Renal cortical epithelial cell (primary cell): ENCODE measurements around the gene BANK1. TPM values are rescaled to one million over a fixed set of nuclear protein-coding genes. Genes with fewer than 3 reads are reported as not detected.

Experiments used
- DNase-seq: peaks from one replicate; pipeline ENCODE4 v3.0.0-alpha.2; 2011; ENCODE audit warnings: low read depth
- total RNA-seq: library from RNA; depleted of rRNA; stranded (reverse); fragments of >200 nt; gene quantifications from 2 replicates; pipeline ENCODE4 v1.2.3, GENCODE V29; 2014

Gene BANK1
- total RNA-seq, 1 donor from 2014 or later, result 1.9 TPM

DNA sequence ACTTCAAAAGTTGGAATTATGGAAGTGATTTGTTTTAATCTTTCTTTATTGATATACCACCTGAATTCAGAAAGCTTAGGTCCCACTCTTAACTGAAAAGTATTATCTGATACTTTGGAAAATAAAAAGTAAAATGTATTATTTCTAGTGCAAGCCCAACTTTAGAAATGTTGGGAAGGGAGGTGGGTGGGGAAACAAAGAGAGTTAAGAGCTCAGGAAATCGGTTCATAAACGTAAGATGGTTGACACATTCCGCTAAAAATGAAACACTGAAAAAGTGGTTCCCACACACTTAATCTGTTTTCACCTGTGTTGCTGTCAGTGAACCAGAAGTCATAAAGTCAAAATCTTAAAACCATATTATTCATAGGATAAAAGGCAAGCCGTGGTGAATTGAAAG, 237.4 kb downstream of the BANK1 start:
- no peak for DNase-seq

DNA sequence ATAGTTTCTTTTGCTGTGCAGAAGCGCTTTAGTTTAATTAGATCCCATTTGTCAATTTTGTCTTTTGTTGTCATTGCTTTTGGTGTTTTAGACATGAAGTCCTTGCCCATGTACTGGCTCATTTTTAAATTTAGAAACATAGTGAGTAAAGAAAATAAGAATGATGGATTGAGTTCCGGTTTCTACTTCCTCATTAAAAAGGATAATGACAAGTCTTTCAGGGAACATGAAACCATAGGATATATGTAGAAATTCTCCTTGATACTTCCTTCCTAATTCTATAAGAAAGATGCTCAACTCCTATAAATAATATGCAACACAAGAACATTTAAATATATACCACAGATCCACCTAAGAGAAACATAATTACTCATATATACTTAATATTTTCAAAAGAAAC, 240.9 kb downstream of the BANK1 start:
- DNase-seq, result no peak

DNA sequence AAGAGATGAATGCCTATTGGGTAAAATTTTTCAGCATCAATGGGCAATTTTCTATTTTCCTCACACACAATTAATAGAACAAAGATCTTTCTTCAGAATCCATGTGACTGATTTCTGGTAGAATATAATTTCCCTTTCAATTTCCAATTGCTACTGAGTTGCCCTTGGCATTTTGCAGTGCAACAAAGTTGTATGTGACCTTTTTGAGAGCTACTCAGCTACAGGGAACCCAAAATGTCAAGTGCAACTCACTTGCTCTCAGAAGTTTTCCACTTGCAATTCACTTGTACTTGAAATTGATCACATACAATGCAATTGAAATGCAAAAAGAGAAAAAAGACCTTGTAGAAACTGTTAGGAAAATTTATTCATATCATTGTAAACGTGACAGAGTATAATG, 245.5 kb downstream of the BANK1 start:
- no peak for DNase-seq

DNA sequence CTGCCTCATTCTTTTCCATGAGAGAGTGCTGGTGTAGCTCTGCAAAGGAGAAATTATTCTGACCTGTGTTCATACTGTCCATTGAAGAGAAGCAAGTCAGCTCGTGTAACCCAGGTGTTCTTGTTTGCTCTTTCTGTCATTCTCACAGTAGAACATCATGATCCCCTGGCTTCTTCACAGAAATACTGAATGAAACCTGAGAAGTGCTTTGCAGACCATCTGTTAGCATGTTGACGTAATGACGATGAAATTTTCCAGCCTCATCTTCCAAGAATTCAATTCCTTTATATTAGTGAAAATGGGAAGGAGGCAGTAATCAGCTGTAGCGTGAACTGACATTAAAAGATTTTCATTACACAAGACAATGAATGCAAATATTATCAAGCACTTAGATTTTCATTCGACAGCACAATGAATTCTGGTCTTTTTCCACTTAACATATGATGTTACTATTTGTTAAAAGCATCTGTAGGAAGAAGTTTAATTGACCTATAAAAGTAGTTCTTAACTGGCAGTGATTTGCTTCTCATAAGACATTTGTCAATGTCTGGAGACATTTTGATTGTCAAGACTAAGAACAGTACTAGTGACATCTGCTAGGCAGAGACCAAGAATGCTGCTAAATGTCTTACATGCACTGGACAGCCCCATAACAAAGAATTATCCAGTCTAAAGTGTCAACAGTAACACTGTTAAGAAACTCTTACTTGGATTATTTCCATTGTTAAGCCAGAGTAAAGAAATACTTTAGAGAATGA, 246.3 kb downstream of the BANK1 start:
- DNase-seq, result no peak

DNA sequence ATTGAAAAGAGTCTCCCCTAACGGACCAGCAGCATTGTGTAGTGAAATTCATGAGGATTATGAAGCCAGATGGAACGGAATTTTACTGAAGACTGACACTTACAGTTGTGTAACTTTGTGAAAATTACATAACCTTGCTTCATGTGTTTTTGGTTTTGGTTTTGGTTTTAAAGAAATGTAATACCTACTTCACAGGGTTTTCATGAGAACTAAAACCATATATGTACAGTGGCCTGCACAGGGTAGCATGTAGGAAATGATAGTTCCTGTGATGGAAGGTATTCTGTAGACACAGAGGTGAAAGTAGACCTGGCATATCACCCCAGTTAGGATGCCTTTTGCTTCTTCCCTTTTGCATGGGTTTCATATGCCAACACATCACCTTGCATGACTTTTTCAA, 247.0 kb downstream of the BANK1 start:
- no peak for DNase-seq

DNA sequence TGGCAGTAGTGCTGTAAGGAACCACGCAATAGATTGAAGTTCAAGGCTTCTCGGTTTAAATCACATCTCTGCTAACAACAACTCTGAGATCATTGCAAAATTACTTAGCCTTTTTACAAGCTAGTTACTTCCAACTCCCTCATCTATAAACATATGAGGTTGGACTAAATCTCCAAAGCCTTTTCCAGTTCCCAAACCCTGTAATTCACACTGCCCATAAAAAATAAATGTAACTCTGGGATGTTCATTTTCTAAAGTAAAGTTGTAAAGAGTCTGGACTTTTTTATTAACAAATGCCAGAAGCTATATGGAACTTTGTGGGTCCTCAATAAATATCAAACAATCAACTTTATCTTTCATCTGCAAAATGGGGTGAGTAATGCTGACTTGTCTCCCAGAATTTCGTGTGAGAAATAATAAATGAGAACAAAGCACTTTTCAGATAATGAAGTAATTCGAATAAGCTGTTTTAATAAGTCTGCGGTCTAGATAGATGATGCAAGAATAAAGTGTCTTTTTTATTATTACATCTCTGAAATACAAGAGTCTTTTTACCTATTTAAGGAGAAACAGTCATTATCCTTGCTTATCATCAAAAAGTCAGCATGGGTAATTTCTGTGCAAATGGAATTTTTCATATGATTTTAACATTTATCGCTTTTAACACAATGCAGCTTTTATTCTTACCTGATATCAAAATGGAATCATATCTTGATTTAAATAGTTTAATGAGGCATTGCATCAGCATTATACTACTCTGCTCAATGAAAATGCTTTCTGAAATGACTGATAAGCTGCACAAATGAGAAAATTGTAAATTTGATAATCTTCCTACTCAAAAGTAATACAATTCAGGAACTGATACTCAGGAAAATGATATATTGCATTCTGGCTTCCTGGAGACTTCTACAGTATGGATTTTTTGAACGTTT, 252.6 kb downstream of the BANK1 start:
- no peak for DNase-seq

DNA sequence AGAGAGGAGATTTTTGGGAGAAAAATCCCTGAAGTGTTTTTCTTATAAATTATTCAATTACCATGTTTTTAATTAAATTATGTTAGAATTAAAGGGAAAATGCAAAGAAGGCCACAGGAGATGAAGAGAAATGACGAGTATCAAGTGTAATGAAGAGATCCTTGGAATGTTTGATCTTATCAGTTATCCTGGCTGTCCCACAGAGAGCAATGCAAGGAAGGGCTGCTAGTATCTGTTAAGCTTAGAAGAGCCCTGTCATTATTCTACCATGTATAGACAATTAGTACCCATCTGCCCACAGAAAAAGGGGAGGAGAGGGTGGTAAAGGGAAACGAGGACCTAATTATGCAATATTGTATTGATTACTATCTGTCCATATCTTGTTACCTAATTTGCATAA, 257.1 kb downstream of the BANK1 start:
- DNase-seq, result no peak

DNA sequence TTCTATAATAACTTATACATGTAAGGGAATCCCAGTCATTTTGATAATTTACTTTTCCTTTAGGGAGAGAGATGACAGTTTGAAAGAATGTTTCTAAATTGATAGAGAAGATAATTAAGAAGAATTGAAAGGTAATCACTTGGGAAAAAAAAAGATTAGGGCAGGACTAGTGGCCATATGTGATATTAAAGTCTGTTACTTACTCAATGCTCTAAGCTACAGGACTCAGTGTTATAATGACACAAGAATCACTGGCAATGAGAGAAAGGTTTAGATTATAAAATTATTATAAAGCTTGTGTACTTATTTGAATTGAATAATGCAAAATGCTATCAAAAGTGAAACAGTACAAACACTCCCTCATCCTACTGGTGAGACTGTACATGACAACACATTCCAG, 265.3 kb downstream of the BANK1 start:
- no peak for DNase-seq

DNA sequence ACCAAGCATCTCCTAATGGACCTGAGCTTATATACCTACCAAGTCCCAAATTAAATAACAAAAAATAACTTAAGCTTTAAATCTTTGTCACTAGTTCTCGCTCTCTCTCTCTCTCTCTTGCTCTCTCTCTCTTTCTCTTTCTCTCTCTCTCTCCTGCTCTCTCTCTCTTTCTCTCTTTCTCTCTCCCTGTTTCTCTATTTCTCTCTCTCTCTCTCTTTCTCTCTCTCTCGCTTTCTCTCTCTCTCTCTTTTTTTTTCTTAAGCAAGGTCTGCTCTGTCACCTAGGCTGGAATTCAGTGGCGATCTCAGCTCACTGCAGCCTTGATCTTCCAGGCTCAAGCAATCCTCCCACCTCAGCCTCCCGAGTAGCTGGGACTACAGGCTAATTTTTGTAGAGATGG, 266.6 kb downstream of the BANK1 start:
- no peak for DNase-seq

DNA sequence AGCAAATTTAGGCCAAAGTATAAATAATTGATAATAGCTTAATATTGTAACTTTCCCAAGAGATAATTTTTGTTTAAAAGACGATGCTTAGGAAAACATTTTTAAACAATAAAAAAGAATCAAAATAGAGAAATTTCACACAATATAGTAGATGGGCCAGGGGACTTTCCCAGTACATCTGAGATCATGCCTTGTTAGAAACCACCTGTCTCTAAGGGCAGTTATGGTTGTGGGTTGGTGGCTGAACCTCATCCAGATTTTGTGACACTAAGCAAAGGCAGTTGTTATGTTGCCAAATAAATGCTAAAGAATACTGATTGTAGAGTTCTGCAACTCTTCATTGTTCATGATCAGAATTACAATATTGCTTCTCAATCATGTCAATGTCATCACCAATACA, 270.6 kb downstream of the BANK1 start:
- DNase-seq, result no peak

DNA sequence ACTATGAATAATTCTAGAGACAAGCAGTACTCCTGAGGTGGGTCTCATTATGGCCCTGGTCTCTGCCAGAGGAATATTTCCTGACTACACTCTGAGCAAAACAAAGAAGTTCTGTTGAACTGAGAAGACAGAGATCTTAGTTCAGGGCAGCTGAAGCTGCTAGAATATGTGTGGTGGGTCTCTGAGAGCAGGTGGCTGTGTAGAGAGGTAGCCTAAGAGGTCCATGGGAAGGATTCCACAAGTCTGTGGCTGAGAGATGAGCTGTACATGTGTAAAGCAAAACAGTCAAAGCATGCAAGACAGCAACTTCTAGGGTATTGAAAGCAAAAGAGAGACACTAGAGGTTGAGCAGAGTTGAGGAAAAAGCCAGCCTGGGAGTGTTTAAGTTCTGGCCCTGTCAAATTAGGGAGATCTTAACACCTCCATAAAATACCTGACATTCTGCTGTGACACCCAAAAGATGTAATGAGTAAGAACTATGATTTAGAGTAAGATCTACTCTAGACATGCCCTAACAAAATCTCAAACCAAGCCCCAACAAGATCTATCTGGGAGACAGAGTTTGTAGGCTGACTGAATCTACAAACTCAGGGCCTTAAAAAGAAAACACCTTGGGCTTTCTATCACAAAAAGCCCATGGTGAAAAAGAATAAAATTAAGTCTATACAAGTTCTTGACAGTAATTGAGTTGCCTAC, 274.4 kb downstream of the BANK1 start:
- DNase-seq, result no peak

DNA sequence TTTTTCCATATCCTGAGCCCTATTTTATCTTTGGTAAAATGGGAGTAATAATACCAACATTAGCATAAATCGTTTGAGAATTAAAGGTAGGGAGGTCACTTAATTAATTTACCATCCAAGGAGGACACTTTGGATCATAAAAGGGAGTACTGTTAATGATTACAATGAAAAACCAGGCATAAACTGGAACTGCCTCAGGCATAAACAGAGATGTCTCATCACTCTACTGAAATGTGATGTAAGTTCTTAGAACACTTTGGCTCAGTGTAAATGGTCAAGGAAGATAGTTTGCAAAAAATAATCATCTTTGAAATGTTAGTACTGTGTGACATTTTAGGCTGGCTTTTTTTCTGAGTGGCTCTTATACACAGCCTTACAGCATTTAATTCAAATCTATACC, 286.1 kb downstream of the BANK1 start:
- peak; percentile 80 for DNase-seq

DNA sequence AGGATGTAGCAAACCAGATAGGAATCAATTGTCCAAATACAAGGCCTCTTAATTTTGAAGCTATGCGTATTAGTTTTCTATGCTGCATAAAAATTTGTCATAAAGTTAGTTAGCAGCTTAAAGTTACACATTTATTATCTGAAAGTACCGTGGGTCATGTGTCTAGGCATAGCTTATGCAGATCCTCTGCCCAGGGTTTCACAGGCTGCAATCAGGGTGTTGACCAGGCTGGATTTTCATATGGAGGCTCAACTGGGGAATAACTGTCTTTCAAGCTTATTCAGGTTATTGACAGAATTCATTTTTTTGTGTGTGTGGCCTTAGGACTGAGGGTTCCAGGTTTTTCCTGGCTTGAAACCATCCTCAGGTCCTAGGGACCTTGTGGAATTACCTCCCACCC, 289.7 kb downstream of the BANK1 start:
- no peak for DNase-seq

DNA sequence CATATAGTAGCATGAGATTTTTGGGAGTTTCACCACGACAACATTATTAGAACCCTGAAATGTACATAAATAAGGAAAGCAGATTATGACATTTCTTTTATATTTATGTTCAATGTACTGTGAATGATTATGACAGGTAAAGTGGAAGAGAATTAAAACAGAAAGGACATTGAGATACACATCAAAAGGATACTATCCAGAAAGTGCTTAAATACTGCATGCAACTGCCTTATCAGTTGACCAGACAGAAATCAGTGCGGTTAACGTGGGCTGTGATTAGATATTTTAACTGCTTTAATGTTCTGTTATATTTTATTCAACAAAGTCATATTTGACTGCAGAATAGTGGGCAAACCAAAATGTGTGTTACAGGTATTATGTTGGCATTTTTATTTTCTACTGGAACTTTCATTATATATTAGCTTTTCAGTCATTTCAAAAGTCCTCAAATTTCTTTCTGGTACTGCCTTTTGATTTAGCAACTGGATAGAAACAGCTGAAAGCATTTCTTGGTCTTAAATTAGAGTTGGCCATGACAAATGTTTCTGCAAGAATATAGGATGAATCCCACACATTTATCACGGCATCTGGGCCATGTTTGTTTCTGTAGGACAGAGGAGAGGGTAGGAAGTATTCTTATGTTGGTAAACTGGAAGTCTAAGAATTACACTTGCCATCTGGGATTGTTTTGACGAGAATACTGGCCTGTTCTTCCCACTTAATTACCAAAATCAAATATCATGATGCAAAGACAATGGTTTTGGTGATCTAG, 299.5 kb downstream of the BANK1 start:
- DNase-seq, result no peak

DNA sequence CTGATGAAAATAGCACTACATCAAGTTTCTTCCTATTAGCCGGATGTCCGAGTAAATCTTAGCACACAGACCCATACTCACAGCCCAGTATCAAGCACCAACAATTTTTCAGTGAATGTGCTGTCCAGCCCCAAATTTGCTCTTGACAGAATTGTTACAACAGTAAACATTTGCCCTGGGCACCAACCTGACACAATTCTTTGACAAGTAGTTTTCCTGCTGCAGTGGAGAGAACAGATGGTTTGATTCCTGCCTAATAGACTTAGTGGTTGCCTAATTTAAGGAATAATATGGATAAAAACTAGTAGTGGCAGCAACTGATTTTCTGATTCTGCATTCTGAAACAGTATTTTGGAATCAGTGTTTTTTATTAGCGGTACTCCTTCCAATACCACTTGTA, 301.1 kb downstream of the BANK1 start:
- no peak for DNase-seq

DNA sequence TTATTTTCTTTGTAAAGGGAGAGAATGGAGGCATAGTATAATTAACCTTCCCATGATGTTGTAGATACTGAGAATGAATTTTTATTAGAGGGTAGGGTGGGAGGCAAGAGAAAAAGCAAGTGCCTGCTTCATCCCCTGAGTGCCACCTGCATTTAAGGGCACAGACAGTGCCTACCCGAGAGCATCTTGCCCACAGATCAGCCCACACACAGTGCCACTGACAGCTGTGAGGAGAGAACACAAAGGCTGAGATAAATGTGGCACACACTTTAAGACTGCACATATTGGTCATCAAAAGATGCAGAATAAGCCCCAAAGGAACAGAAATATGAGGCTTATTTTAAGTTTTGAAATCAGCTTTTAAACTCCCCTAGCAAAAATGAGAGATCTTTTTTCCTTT, 304.0 kb downstream of the BANK1 start:
- DNase-seq, result no peak

DNA sequence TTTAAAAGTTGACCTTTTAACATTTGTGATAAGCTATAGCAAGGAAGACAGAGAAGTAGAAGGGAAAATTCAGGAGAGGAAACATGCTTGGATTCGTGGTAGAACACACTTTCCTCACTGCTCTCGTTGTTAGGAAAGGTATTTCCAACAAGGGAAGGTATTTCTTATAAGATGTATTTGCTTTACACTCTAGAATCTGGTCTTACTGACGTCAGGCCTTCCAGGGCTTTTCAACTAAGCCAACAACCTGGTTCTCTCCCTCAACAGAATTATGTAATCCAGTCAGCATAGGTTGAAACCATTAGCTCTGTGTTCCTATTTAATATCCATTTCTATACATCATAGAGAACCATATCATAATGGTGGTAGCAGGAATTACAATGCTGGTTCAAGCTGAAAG, 312.8 kb downstream of the BANK1 start:
- no peak for DNase-seq

DNA sequence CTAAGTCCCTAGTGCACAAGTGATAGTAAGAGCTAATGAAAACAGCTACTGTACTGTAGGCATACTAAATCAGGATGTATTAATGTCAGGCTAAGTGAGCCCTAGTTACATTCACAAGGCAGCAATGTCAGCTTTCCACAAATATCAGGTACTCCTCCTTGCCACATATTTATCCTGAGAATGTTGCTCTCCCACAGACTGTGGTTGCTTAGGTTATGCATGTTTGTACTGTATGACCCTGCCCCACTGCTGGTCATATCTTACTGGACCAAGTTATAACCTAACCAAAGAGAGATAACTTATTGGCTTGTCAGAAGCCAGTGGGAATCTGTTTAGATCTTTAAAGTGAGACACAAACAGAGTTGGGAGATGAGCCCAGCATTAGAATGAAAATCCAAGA, 313.7 kb downstream of the BANK1 start:
- peak; percentile 33 for DNase-seq

DNA sequence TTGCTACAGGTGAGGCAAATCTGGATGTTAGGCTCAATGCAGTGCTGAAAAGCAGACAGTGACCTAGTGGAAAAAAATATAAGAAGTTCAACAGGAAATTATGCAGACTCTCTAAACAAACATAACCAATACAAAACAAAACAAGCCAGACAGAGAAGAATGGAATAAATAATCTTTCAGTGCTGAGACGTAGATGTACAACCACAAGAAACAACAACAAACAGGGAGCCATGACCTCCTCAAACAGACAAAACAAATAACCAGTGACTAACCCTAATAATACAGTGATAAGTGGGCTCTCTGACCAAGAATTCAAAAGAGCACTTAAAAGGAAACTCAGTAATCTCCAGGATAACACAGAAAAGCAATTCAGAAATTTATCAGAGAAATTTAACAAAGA, 315.5 kb downstream of the BANK1 start:
- no peak for DNase-seq

DNA sequence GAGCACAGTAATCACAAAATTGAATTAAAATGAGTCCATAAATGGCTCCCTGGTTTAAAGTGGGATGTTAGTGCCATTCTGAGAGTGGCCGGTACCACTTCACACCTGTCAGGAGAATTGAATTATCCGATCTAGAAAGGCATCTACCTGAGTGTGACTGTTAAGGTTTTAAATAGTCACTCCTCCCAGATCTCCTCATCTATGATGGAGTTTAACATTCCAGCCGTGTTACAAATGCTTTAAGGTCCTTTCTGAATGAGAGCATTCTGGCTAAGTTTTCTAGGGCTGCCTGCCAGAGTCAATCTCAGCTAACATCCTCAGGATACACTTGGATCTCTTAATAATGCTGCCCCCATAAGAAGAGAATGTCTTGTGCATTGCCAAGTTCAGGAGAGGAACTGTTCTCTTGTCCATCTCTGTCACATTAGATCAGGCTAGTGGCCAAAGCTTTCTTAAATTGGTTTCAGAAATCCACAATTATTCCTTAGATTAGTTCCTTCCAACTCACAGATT, 323.6 kb downstream of the BANK1 start:
- no peak for DNase-seq

DNA sequence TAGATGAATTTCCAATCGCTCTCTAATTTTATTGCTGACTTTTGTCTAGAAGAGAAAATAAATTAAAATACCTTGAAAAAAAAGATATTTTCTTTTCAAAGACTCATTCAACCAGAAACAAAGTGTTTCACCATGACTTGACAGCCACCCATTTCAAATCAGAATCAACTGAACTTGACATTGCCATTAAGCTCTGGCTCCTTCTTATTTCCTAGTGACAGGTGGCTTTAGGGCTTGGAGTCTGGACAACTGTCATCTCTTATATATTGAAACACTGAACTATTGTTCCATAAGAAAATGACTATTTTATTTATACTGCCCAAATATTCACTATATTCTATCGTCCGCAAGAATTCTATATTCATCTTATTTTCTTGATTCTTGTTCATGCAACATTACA, 325.6 kb downstream of the BANK1 start:
- DNase-seq, result no peak

DNA sequence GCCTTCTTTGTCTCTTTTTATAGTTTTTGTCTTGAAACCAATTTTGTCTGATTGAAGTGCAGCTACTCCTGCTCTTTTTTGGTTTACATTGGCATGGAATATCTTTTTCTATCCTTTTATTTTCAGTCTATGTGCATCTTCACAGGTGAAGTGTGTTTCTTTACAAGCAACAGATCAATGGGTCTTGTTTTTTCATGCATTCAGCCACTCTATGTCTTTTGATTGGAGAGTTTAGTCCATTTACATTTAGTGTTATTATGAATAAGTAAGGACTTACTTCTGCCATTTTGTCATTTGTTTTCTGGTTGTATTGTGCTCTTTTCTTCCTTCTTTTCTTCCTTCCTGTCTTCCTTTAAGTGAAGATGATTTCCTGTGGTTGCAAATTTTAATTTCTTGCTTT, 330.3 kb downstream of the BANK1 start:
- no peak for DNase-seq
